ENCODE data around the gene SLC39A12. TPM values are rescaled to one million over a fixed set of nuclear protein-coding genes. Genes with fewer than 3 reads are reported as not detected.

The SLC39A12 gene
- total RNA-seq, 2 donors from 2014 or later, result not detected

- H3K36me3 Mint-ChIP-seq, result no peaks in the 10 kb centered on the region
- peaks cover 4 to 10% of the 10 kb centered on the region in 2 donors for H3K9me3 Mint-ChIP-seq
- no peak for ATAC-seq
- no peak overlapping the region for H3K27ac Mint-ChIP-seq
- no peak for DNase-seq (ENCODE audit: low spot score in 2 of 2)
These were observed 128.1 kb downstream of the SLC39A12 start for GRCh38 chr10:18079665-18080295.

GRCh38 chr10:18082381-18082780 is 130.7 kb downstream of the SLC39A12 start:
- Mint-ChIP-seq H3K27ac (no peak overlapping the region), H3K36me3 (no peaks in the 10 kb centered on the region), H3K9me3 (peaks cover 4 to 10% of the 10 kb centered on the region in 2 donors)
- ATAC-seq (no peak), DNase-seq (ENCODE audit: low spot score in 2 of 2) (no peak)

- no peaks in the 10 kb centered on the region for H3K36me3 Mint-ChIP-seq
- H3K9me3 Mint-ChIP-seq, result peaks cover 4 to 13% of the 10 kb centered on the region in 2 donors
- no peak overlapping the region for H3K27ac Mint-ChIP-seq
- ATAC-seq (no peak), DNase-seq (ENCODE audit: low spot score in 2 of 2) (no peak)
These were observed 134.1 kb downstream of the SLC39A12 start for GRCh38 chr10:18085855-18086254.

GRCh38 chr10:18086746-18087145 is 135.0 kb downstream of the SLC39A12 start:
- ATAC-seq (no peak), DNase-seq (ENCODE audit: low spot score in 2 of 2) (no peak)
- Mint-ChIP-seq H3K36me3 (no peaks in the 10 kb centered on the region), H3K9me3 (peaks cover 9 to 13% of the 10 kb centered on the region in 2 donors), H3K27ac (no peak overlapping the region)

GRCh38 chr10:18087355-18087754 is 135.6 kb downstream of the SLC39A12 start:
- Mint-ChIP-seq H3K27ac (no peak overlapping the region), H3K36me3 (no peaks in the 10 kb centered on the region), H3K9me3 (peaks cover 9 to 13% of the 10 kb centered on the region in 2 donors)
- no peak for DNase-seq (ENCODE audit: low spot score in 2 of 2)
- no peak for ATAC-seq

Other genes starting within 250 kb of the SLC39A12 start
- under 1 TPM; 0.05 to 0.18 TPM for gene TMEM236, start 199.7 kb upstream of the SLC39A12 start, total RNA-seq
- not detected for gene MRC1, start 142.6 kb upstream of the SLC39A12 start, total RNA-seq
- not detected for gene CACNB2, start 188.5 kb downstream of the SLC39A12 start, total RNA-seq

All from activated naive CD4-positive, alpha-beta T cell treated with anti-CD3 and anti-CD28 coated beads, Interleukin-2, amount 50 U/mL, for 72 hours (primary cell).